Putamen (tissue), 1 donor: ENCODE data around the gene UTS2B.

Experiments
- DNase-seq: peaks from one replicate; pipeline ENCODE4 v3.0.0-alpha.2; 2016; ENCODE audit warnings: low spot score

UTS2B gene, protein sequence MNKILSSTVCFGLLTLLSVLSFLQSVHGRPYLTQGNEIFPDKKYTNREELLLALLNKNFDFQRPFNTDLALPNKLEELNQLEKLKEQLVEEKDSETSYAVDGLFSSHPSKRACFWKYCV

DNA sequence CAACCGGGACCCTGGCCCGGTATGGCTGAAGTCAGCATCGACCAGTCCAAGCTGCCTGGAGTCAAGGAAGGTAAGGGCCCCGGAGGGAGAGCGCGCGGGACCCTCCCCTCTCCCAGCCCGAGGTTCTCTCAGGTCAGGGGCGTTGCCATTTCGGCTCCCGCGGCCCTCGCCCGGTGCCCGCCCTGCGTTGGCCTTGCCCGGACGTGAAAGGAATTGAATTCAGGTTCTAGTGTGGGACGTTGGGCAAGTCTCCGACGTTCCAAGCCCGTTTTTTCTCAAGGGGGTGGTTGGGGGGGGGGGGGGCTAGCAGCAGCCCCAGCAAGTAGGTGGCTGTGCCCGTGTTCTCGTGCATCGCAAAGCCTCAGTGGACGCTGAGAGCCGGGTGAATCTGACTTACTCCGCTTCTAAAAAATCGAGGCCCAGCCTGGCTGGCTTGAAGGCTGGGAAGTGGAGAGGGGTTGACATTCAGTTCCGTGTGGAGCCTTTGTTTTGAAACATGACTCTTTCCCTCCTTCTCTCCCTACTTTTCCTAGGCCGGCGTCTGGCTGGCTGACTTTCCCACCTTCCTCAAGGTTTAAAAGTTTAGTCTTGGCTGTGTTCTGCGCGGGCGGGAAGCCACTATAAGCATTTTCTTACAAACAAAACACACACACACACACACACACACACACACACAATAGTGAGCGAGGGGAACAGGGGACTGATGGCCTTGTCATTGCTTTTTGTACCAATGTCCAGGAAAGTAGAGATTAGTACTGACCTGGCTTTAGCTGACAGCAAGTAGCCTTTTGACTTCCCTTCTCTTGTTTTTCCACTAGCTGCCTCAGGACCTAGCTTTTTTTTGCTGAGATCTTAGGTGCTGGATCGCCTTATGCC is at the start of gene UTS2B:
TSS of gene UTS2B (minus strand) at position 873 of the 876 bp plus-strand sequence. CDS start 48,337 bp downstream, outside the sequence.
- DNase-seq = peak; percentile 10

DNA sequence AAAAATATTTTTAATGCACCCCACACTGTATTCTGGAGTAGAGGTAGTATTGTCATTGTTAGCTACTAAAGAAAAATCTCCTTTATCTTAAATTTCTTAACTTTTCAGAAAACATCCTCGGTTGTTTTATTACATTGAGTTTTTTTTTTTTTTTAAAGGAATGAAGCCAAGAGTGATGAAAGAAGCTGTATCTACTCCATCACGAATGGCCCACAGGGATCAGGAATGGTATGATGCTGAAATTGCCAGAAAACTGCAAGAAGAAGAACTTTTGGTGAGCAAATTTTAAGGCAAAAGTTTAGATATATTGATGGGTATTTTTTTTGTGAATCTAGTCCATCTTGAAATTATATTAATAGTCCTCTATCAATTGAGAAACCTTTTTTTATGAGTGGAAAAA is 49.7 kb upstream of the UTS2B start:
- DNase-seq = no peak

- DNase-seq = no peak
Observed at GRCh38 chr3:191379446-191379845, 49.1 kb upstream of the UTS2B start.

DNA sequence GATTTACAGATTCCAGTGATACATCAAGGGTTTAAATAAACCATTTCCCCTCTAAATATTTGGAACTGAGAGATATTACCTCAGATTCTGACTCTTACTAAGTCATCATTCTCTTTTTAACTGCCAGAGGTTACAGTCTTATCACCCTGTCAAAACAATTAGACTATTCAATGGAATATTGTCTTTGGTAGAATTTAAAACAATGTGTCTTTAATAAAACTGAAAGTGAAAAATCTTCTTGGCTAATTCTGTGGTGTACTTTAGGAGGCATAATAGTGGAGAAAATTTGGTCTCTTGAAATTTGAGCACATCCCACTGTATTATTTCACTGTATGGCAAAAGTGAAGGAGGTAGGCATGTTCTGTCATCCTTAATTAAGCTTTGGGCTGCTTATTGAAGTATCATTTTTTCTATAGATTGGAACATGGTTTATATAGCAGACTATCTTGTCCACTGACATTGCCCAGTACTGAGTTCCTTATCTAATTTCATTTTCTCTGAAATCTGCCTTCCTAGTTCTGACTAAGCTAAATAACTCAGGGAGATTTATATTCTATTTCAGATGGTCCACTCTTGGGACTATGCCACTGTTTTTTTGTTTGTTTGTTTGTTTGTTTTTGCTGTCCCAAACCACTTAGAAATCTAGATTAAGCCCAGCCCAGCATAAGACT is 48.0 kb upstream of the UTS2B start:
- no peak for DNase-seq

DNA sequence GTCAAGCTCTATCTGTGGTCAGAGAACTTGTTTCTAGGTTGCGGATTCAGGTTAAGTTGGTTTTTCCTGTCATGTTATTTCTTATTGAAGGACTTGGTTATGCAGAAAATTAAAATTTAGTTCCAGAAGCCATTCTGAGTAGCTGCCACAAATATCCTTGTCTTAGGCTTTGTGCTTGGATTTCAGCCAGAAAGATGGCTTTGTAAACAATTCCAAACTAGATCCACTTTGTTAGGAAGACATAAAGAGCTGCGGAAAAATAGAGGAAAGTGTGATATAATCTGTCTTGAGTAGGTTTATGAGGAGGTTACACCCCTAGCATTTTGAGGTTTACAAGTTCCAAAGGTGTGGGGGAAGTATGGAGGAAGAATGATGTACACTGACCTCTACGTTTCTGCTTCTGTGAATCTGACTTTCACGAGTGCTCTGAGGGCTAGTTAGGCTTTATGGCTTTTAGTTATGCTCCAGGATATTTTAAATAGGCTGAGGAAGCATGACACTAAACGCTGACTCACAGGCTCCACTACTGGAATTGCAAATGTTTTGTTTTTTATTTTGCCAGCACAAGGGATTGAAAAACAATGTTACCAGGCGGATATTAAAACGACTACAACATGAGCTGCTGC is 46.3 kb upstream of the UTS2B start:
- DNase-seq = no peak

DNA sequence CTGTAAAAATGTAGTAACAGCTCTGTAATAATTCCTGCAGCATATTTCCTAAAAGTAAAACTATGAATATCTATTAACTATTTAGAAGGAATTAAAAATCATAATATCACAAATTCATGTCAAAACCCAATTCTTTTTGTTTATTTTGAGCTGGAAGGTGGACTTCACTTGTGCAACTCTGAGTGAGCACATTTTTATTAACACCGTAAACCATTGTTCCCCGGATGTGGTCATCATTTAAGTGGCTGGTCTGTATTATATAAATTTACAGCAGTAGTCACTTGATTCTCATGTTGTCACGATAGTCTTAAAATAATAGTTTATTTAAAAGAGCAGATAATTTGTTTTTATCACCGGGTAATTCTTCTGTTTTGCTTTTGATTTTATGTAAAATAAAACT is 43.0 kb upstream of the UTS2B start:
- no peak for DNase-seq

DNA sequence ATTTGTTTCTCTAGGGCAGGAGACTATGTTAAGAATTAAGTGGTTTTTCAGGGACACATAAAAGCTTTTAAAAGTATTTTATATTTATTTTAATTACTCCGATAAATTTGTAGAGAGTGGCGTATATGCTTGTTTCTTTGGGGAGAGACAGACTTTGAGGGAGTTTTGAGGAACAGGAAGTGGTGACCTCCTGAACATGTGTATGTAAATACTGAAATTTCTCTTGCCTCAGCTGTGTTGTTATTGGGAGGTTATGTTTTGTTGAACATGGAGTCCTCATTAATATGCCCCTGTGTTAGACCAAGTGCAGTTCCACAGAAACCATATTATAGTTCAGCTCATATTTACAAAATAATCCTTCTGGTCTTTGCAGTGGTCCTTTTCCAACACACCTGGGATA is 41.8 kb upstream of the UTS2B start:
- DNase-seq = no peak

- DNase-seq = no peak
Observed at GRCh38 chr3:191369616-191370010, 39.3 kb upstream of the UTS2B start.

DNA sequence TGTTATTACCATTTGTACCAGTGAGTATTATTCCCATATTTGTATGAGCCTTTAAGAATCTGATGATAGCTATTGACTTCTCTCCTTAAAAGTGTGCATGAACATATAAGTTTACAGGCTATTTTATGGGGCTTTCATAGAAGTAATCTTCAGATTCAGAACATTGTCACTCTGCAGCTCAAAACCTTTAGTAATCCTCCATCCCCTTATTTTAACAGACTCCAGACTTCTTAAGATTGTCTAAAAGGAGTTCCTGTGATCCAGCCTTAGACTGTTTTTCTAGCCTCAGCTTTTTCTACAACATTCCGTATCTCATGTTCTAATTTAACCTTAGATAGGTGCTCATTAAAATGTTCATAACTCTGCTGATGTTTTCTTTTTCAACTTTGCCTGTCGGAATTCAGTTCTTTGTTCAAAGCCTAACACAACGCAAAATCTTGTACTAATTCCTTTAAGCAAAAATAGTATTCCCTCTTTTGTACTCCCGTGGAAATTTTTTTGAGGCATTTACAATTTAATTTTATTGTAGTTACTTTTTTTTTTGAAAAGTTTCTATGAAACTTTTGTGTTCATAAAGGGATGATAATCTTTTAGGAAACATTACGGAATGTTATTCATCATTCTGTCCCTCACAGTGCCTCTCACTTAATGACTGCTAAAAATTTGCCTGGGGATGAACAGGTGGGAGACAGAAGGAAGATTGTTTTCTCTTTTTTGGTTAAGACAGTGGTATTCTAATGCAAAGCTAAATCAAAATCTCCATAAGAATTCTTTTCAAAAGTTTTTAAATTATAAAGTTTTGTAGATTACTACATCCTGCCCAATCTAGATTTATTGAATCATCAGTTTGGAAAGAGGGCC is 38.7 kb upstream of the UTS2B start:
- no peak for DNase-seq

DNA sequence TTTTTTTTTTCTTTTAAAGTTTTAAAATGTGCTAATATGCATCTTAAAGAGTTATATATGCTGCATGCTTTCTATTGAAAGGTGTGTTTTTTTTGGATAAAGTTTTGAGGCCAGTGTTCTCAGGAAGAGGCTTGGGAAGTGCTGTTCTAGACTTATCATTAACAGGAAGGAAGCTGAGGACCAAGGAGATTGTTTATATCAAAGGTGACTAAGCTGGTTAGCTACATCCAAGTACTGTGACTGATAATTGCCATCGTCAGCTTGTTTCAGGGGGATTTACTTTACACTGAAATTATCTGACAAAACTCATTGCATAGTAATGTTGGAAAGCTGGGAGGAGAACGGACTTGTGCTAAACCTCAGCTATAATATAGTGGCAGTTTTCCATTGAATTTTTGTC is 36.3 kb upstream of the UTS2B start:
- DNase-seq = no peak

DNA sequence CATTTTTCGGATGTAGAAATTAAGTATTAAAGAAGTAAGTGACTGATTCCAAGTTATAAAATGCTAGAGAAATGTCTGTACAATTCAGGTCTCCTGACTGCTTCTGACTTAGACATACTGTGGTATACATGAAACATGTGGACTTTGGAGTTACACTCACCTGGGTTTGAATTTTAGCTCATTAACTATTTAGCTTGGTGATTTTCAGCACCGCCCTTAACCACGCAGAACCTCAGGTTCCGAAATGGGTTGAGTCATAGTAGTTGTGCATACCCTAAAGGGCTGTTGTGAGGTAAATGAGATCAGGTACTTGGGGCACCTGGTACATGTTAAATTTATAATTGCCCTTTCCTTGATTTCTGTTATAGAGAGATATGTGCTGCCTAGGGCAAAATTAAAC is 32.9 kb upstream of the UTS2B start:
- no peak for DNase-seq

GRCh38 chr3:191362524-191363090 is 32.3 kb upstream of the UTS2B start:
- no peak for DNase-seq

GRCh38 chr3:191362037-191362436 is 31.7 kb upstream of the UTS2B start:
- DNase-seq = no peak

DNA sequence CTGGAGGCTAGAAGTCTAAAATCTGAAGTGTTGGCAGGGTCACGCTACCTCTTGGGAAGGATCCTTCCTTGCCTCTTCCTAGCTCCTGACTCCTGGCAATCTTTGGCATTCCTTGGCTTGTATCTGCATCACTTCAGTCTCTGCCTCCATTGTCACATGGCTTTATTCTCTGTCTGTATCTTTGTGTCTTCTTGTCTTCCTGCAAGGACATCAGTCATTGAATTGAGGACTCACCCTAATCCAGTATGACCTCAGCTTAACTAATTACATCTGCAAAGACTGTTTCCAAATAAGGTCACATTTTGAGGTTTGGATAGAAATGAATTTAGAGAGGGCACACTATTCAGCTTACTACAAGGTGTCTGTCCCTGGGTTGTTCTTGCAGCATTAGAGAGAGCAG is 31.1 kb upstream of the UTS2B start:
- no peak for DNase-seq

GRCh38 chr3:191360620-191361019 is 30.3 kb upstream of the UTS2B start:
- DNase-seq = no peak

DNA sequence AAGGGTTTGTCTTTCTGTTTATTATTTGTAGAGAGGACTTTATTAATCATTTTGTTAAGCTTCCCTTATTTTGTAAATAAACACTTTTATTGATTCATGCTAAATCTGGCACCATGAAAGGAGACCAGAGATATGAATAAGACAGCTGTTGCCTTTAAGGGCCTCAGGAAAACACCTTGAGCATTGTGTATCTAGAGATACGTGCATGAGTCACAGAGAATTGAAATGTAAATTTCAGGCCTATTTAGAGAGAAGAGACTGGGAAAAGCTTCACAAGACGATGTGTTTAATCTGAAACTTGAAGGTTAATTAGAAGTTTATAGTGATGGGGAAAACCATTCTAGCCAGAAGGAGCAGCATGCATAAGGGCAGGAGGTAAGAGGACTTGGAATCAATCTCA is 28.6 kb upstream of the UTS2B start:
- no peak for DNase-seq

DNA sequence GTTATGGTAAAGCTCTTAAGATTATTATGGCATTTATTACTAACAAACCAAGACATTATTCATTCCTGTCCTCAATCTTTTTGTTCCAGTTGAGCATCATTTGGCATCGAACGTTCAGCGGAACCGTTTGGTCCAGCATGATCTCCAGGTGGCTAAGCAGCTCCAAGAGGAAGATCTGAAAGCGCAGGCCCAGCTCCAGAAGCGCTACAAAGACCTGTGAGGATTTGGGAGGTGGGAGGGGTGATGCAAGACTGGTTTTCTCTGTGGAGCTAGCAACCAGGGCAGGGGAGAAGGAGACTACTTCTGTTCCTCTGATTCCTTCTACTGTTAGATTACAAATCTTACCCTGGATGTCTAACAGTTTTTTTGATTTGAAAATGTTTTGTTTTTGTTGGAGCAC is 27.6 kb upstream of the UTS2B start:
- no peak for DNase-seq

DNA sequence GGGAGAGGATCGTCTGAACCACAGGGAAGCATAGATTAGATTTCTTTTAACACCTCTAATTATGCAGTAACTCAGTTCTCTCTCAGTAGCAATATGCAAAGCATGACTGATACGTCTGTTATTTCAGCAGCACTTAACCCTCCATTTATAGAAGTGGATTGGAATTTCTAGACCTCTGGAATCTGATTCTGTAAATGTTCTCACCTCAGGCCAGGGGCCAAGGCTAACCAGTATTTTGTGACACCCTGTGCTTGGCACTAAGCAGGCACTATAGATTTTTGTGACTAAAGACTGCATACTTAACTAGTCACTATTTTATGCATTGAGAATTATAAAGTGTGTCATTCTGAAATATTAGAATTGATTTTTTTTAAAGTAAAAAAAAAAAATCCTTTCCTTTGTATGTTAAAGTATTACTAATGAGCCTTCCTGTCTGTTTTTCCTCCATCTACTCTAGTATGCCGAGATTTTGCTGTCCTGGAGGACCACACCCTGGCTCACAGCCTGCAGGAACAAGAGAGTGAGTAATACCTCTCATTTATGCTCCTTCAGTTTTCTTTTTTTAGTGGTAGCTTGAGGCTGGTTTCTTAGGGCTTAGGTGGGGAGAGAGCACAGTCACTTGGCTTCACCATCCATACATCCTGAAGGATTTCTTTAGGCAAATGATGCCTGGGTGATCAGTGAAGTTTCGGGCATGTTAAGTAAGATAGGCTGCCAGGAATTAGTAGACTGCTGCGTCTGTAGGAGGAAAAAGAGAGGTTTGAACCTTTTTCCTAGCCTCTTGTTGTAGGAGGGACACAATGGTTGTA is 26.5 kb upstream of the UTS2B start:
- no peak for DNase-seq

- no peak for DNase-seq
Observed at GRCh38 chr3:191355406-191355805, 25.1 kb upstream of the UTS2B start.

- no peak for DNase-seq
Observed at GRCh38 chr3:191353022-191353777, 22.9 kb upstream of the UTS2B start.
